DMS 273 (cell line): ENCODE results near the gene PGS1.
A peak's percentile ranks its signal among the peaks of the same experiment; 100 is the strongest.

Experiments used
- DNase-seq: peaks from one replicate; lab custom pipeline; 2025; ENCODE audit not compliant: unreplicated experiment; lab: John Stamatoyannopoulos, UW

PGS1 gene

DNA sequence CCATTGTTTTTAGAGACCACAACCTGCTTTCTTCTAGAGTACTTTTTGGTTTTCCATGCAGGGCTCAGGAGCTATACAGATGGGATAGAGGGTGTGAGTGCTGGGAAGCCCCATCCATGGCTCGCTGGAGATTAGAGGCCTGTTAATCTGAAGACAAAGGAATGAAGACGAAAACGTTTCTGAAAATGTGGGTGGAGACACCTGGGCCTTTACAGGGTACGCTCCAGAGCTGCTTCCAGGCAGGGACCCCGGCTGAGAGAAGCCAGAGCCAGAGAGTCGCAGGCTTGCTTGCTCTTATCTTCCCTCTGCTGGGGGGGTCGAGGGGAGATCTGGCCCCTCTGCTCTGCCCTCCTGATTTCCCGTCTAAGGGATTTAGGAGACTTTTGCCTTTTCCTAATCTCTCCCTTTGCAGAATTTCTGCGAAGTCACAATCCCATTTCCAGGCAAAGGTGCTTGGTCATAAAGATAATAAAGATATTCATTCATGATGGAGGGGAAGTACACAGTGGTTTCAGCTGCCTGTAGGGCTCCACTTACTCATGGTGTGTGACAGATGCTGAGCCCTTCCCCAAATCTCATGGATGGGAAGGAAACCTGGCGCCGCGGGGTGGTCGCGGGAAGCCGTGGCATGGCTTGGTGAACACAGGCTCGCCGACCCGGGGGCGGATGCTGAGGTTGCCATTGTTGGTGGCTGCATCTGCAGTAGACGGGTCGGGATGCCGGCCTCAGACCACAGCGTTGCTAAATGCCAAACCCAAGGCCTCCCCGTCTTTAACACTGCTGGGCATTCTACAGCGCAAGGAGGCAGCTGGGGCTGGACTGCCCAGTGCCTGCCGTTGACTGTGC is 13.8 kb upstream of the PGS1 start:
- no peak for DNase-seq

DNA sequence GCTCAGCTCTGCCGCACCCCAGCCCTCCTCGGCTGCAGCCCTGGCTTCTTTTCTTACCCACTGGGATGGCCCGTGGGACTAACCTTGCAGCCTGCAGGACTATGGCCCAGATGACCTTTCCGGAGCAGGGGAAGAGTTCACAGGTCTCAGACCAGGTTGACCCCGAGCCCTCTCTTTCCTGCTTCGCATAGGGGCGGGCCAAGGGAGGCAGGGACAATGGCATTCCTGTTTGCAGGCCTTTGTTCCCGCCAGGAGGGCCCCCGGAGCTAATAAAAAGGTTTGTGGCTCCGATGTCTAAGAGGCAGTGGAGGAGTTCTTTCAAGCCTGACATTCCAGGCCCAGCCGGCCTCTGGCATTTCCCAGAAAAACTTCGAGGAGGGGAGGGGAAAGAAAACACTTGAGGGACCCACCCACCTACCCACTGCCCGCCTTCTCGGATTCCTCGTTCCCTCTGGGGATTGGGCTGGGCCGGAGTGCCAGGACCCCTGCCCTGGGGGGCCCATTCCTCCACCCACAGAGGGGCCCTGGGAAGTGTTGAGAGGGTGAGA is 12.8 kb upstream of the PGS1 start:
- no peak for DNase-seq

DNA sequence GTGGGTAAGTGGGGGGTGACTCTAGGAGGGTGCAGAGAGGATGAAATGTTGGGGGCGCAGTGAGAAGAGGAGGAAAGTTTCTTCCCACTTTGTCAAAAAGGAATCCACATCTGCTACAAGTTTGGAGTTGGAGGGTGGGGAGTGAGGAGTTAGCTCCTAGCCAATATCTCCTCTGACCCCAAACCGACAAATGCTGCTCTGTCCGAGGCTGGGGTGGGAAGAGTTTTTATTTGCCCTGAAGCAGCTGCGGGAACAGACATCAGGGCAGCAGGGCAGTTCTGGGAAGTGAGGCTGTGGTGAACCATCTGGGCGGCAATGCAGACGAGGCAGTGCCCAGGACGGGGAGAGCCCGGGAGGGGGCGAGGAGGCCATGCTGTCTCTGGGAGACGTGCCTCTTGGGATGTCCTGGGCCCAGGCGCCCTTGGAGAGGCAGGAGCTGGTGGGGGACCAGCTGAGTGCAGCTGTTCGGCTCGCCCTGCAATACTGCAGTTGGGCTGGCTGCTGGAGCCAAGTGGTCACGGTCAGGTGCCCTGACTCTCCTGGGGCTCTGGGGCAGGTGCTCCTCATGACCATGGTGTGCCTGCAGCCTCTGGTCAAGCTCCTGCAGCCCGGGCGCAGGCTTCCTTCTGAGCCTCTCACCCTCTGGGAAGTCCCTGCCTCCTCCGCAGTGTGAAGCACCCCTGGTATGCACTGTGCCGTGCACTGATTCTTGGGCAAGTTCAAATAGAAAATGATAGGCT is 12.2 kb upstream of the PGS1 start:
- DNase-seq: peak; percentile 58

DNA sequence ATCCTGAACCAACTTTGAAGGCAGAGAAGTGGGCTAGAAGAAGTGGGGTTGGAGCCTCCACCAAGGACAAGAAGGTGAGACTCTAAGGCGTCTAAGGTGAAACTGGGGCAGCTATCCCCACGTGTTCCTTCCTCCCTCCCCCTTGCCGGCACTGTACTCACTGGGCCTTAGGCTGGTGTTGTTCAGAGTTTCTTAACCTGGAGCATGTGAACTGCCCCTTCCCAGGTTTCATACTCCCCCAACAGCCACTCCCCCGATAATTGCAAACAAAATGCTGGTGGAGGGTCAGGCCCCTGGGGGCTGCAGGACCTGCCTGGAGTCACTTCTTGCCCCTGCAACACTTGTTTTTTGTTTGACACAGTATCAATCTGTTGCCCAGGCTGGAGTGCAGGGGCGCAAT is 11.3 kb upstream of the PGS1 start:
- DNase-seq: no peak

DNA sequence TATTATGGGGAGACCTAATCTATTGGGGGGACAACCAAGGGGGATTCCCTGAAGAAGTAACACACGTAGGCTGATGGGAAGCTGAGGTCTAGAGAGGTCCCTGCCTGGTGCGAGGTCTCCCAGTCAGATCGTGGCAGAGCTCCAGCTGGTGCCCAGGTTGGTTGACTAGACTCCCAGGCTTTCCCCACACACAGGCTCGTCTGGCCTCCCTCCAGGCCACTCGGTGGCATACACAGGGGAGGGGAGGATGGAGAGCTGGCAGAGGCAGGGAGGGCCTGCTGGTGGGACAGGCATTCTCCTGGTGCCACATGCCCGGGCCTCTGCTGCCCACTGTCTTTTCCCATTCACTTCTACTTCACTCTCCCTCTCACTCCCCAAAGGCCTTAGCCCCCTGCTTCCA is 10.1 kb upstream of the PGS1 start:
- DNase-seq: peak; percentile 29

DNA sequence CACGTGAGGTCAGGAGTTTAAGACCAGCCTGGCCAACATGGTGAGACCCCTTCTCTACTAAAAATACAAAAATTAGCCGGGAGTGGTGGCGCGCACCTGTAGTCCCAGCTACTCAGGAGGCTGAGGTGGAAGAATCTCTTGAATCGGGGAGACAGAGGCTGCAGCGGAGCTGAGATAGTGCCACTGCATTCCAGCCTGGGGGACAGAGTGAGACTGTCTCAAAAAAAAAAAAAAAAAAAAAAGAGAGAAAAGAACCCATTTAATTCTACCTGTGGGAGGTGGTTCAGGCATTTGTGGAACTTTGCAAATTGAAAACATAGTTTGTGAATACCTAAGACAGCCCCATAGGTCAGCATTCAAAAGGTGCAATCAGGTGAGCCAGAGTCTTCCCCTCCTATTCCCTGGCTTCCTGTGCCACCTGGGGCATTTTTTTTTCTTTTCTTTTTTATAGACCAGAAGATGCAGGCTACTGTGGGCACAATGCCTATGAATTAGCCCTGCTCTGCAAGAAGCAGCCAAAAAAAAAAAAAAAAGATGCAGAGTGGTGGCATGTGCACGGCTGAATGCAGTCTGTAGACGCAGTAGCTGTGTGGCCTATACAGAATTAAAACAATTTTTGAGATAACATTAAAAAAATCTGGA is 9.5 kb upstream of the PGS1 start:
- no peak for DNase-seq

DNA sequence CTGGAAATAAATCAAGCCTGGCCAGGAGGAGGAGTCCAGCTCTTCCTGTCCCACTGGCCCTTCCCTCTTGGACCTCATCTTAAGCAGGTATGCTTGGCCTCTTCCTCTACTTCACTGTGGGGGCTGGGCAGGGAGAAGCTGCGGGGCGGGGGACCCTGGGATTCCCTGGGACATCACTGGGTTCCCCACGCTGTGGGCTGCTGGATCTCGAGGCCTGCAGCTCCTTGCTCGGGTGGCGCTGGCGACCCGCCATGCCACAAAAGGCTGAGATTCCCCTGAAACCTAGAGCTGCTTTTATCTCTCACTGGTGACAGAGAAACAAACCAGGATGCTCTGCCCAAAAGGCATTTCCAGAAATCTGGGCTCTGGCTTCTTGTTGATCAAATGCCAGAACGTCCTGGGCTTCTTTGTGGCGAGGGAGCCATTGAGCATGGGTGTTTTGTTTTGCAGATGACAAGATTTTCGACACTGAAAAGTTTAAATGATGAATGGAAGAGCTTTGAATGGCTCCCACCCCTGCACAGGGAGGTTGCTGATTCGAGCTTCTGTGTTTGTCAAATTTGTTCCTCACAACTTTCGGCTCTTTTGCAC is 8.6 kb upstream of the PGS1 start:
- DNase-seq: no peak

DNA sequence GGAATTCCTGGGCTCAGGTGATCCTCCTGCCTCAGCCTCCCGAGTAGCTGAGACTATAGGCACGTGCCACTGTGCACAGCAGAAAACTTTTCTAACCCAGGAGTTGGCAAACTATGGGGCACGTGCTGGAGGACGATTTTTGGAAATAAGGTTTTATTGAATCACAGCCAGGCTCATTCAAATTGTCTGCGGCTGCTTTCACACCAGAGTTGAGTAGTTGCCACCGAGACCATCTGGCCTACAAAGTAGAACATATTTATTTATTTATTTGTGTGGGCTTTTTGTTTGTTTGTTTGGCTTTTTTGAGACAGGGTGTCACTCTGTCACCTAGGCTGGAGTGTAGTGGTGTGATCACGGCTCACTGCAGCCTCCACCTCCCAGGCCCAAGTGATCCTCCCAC is 7.4 kb upstream of the PGS1 start:
- DNase-seq: peak; percentile 37

DNA sequence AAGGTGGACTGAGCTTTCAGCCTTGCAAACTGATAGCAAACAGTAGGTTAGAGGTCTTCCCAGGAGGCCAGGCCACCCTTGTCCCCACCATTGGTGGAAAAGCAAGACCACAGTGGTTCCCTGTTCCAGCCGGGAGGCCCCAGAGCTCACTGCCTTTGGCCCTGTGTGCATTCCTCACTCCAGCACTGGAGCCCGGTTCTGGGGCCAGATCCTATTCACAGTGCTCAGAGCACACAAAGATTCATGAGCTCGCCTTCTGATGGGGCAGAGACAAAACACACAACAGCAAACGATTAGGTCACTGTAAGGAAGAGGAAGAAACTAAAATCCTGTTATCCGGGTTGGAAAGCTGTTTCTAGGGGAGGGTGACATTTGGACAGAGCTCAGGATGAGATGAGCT is 5.6 kb upstream of the PGS1 start:
- no peak for DNase-seq

DNA sequence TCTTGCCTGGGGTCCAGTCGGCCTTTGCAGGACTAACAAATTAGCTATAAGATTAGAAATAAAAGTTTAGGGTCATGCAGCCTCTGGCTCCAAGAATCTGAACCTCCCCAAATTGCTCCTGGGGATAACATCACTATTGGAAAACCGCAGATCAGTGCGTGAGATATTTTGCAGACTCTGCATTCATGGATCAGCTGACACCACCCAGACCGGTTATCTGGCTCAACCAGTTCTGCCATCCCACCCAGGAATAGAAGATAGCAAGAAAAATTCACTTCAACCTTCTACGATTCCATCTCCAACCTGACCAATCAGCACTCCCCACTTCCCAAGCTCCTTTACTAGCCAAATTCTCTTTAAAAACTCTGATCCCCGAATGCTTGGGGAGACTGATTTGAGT is 4.3 kb upstream of the PGS1 start:
- no peak for DNase-seq

DNA sequence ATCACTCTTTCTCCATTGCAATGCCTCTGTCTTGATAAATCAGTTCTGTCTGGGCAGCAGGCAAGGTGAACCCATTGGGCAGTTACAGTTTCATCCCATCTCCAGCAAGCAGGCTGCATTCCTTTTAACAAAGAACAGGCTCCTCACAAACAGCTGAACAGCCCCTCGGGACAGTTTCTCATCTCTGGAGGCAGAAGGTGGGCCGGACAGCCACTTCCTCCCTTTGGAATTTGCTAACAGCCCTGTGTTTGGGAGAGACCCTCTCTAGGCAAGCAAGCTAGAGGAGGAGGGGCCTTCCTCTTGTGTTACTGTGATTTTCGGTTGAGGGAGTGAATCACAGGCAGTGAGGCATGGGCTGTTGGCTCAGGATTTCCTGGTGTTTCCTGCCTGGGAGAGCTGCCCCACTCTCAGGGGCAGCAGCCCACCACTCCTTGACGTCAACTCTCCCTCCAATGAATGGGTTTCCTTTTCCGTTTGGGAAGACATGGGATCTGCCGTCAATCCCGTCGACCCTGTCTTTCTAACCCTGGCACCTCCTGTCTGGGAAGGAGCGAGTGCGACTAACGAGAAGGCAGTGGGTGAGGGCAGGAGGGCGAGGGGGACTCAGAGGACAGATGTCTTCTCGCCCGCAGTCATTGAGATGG is 3.7 kb upstream of the PGS1 start:
- DNase-seq: no peak

DNA sequence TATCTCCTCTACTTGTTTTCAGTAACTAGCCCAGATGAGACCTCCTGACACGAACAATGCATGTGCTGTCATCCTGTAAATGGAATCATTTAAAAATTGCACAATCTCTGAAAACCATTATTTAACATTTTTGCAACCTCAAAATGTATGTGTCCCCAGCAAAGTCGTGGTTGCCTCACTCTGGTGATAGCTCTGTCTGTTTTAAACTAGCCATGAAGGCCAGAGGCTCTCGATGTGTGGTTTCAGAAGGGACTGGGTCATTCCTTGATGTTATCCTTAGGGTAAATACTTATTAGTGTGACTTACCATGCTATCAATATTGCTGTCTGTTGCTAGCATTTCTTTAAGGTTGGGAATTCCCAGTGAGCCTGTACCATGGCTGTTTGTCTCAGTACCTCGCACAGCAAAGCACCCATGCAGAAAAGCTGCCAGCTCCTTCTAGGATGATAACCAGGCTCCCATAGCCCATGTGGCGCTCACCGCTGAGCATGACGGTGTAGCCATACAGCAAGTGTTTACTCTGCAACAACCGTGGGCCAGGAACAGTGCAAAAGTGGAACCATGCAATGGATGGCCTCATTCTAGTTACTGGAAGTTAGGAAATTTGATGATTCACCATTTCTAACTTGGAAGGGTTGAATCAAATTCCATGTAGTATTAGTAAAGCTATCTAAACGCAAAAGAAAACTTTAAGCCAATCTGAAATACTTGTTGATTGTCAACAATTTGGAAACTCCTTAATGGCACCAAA is 2.9 kb upstream of the PGS1 start:
- DNase-seq: no peak

DNA sequence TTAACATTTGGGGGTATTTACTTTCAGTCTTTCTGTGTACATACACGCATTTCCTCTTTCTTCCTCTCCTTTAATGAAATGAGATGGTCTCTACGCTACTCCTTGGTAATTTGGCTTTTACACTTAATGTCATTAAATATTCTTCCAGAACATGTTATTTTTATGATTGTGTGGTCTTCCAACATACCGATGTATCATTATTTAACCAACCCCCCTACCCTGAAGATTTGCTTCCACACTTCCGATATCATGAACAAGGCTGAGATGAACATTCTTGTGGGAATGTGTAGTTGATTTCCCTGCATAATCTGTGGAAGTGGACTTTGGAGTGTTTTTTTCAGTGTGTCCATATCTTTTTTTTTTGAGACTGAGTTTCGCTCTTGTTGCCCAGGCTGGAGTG is 2.3 kb upstream of the PGS1 start:
- no peak for DNase-seq

DNA sequence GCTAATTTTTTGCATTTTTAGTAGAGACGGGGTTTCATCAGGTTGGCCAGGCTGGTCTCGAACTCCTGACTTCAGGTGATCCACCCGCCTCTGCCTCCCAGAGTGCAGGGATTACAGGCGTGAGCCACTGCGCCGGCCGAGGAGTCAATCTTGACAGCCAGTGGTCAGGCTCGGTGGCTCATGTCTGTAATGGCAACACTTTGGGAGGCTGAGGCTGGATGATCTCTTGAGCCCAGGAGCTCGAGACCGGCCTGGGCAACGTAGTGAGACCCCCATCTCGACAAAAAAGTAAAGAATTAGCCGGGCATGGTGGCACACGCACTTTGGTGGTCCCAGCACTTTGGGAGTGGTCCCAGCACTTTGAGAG is 608 bp upstream of the PGS1 start:
- no peak for DNase-seq

DNA sequence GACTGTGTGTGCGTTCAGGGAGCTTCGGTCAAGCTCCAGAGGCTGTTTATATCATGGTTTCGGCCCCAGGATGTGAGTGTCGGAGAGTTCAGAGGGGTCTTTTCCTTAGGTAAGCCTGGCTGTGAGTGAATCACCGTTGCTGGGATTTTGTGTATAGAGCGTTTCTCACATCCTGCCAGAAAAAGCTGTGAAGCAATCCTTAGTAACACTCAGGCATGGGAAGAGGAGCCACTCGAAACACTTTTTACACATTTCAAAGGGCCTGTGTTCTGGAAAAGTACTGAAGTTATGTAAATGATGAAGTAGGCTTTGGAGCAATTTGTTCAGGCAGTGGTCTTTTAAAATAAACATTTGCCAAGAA is 662 bp downstream of the PGS1 start:
- DNase-seq: no peak

DNA sequence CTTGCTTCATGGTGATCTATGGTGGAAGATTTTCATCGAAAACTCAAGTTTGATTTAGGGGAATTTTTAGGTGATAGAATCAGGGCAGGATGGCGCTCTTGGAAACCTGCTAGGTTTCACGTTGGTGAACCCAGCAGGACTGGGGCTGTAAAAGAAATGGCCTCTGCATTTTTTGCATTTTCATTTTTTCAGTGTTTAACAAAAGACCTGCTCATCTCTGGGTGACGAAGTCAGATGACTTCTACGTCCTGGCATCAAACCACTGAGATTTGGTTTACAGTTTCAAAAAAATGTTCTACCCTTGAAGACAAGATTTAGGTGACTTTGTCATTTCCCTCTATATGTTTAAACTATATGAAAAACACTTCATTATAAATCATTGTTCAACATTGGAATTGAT is 1.9 kb downstream of the PGS1 start:
- no peak for DNase-seq

DNA sequence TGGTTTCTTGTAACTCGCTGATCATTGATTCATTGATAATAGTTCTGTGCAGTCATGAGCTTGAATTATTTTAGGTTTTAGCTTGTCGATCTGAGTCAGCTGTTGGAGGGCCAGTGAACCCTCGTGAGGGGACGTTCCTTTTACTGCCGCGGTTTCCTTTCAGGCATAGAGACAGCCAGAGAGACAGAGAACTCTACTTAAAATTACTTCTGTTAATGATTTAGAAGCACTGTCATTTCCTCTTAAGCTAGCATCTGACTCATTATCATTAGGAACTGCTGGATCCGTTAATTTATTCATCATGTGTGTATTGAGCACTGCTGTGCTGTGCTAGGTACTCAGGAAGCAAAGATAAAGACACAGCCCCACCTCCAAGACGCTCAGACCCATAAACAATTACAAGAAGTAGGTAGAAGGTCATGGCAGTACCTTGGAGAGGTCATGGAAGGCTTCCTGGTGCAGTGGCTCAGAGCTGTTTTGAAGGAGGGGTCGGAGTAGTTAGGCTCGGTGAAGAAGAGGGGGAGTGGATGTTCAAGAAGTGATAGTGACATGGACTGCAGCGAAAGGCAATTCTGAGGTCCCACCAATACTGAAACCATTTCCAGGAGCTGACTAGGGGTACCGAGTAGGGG is 3.3 kb downstream of the PGS1 start:
- no peak for DNase-seq

DNA sequence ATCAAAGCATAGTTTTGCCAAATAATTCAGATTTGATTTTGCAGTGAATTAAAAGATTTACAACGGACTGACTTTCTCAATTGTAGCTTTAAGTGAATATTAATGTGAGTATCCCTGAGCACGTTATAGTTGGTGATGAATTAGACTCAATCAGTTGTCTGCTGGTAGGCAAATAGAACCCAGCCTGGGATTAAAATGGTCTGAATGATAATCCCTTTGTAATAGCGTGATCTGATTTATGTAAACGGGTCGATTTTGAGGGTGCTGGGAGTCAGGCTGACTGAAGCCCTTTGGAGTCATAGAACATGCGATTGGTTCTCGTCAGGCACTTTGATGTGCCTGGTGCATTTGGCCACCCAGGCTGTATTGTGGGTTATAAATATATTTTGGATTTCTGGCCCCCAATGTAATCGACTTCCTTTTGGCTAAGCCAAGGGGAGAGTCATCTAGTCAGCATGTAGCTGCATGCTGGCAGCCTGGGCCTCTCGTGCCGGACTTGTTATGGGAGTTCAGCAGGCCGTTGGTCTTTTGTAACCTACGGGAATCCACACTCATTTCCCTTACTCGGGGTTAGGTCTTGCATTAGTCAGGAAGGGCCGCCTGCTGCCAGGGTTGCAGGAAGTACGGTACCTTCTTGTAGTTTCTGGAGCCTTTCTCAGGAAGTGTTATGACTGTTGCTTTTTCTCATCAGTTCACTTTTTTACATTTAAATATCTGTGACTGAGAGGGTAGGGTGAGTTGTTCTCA is 5.4 kb downstream of the PGS1 start:
- DNase-seq: no peak

DNA sequence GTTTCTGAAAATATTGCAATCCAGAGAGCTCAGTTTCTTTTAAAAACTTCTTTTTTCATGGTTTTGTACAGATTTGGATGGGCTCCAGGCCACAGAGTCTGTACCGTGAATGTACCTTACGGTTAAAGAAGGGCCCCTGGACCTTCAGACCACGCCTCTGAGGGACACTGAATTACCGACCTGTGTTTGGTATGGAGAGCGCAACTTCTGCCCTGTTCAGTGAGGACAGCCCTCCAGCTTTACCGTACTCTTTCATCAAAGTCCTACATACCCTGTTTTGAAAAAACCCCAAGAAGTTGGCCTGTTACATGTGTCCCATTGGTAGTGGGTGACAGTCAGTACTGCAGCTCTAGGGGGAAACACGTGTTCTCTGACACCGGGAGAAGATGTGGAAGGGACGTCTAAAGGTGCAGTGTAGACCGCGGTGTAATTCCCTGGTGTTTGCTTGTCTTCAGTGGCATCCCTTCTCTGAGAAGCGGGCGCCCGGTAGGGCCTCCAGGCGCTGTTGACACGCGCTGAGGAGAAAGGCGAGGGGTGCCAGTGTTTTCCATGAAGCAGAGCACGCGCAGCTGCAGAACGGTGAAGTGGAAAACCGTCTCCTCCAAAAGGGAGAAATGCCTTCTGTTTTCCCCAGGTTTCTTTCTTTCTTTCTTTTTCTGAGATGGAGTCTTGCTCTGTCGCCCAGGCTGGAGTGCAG is 6.2 kb downstream of the PGS1 start:
- DNase-seq: no peak
